ENCODE measurements around the gene TMA7B.

DNA sequence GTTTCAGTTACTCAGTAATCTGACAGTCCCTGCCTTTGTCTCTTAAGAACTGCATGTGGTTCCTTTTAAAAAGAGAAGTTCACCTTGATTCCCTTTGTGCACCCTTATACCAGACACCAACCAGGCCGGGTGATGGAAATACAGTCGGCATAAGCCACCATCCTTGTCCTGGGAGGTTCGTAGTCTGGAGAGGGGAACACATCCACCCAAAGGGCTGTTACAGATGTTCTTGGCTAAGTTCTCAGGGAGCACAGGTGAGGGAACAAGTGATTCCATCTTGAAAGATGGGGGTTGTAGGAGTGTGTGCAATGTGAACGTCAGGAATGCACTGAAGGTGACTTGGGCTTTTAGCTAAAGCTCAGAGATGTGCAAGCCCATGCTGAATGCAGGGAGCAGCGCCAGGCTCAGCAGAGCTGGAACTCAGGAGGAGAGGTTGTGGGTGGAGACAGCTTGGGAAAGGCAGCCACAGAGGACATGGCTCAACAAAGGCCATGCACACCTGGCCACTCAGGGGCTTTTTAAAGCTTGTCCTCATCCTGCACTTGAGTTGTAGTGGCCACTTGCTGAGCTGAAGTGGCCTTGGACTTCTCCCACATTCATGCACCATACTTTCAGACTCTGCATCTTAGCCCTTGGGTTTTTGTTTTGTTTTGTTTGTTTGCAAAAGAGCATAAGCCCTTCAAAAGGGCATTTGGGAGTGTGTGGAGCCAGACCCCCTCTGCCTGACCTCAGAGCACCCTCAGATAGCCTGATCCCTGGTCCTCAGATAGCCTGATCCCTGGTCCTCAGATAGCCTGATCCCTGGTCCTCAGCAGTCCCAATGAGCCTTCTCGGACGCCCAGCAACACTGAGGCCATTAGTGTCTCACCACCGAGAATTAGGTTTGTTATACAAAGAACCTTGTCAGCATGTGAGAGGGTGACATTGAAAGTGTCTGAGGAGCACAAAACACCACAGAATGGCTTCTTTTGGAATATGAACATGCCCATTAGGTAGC, 12.7 kb upstream of the TMA7B start:
- TF ChIP-seq, protein P1, sequence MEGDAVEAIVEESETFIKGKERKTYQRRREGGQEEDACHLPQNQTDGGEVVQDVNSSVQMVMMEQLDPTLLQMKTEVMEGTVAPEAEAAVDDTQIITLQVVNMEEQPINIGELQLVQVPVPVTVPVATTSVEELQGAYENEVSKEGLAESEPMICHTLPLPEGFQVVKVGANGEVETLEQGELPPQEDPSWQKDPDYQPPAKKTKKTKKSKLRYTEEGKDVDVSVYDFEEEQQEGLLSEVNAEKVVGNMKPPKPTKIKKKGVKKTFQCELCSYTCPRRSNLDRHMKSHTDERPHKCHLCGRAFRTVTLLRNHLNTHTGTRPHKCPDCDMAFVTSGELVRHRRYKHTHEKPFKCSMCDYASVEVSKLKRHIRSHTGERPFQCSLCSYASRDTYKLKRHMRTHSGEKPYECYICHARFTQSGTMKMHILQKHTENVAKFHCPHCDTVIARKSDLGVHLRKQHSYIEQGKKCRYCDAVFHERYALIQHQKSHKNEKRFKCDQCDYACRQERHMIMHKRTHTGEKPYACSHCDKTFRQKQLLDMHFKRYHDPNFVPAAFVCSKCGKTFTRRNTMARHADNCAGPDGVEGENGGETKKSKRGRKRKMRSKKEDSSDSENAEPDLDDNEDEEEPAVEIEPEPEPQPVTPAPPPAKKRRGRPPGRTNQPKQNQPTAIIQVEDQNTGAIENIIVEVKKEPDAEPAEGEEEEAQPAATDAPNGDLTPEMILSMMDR (IDR thresholded peaks at IDR 0.05) = no peak
- TF ChIP-seq POLR2A (IDR thresholded peaks at IDR 0.05) = no peak
